Neural crest cell (in vitro differentiated cells): ENCODE data around the gene CYBA. TPM values are rescaled to one million over a fixed set of nuclear protein-coding genes. Genes with fewer than 3 reads are reported as not detected.
A peak's percentile ranks its signal among the peaks of the same experiment; 100 is the strongest.

ENCODE experiments used
- DNase-seq: peaks from one replicate; pipeline ENCODE4 v3.0.0; 2021; ENCODE audit warnings: low read depth, mixed read lengths, low spot score
- H3K27ac Mint-ChIP-seq: one replicate; pipeline ENCODE4 v1.8.0; 2021; ENCODE audit warnings: mild to moderate bottlenecking, mixed read lengths; ENCODE audit not compliant: unreplicated experiment
- H3K27me3 Mint-ChIP-seq: 2 replicates; pipeline ENCODE4 v1.8.0; 2021; ENCODE audit warnings: low read depth, mild to moderate bottlenecking, mixed read lengths
- H3K36me3 Mint-ChIP-seq: 2 replicates; pipeline ENCODE4 v1.8.0; 2021; ENCODE audit warnings: low read depth, mild to moderate bottlenecking, mixed read lengths
- H3K4me1 Mint-ChIP-seq: 2 replicates; pipeline ENCODE4 v1.8.0; 2021; ENCODE audit warnings: mixed read lengths
- H3K4me3 Mint-ChIP-seq: one replicate; pipeline ENCODE4 v1.8.0; 2021; ENCODE audit warnings: mild to moderate bottlenecking, mixed read lengths
- H3K9me3 Mint-ChIP-seq: 2 replicates; pipeline ENCODE4 v1.8.0; 2021; ENCODE audit warnings: mixed read lengths
- CTCF ChIP-seq: fragments of 200-600 bp; sonication (generic); conservative IDR thresholded peaks from 2 replicates; pipeline ENCODE4 v1.5.0; 2021; ENCODE audit warnings: antibody characterized with exemption, mild to moderate bottlenecking
- total RNA-seq: library from RNA; stranded (reverse); gene quantifications from 2 replicates; pipeline ENCODE4 v1.2.1, GENCODE V29; 2021

CYBA gene
- total RNA-seq, 1 donor from 2014 or later = 22.3 TPM

- H3K9me3 Mint-ChIP-seq = no peaks in the 10 kb centered on the region
Observed at GRCh38 chr16:88624481-88624880, 26.4 kb downstream of the CYBA start.

GRCh38 chr16:88623858-88624257 lies 27.0 kb downstream of the CYBA start:
- no peaks in the 10 kb centered on the region for H3K36me3 Mint-ChIP-seq
- TF ChIP-seq CTCF = no peak

More at GRCh38 chr16:88624481-88624880, 26.4 kb downstream of the CYBA start:
- Mint-ChIP-seq H3K27me3 (no peaks in the 10 kb centered on the region), H3K27ac (no peak overlapping the region), H3K4me3 (no peak overlapping the region), H3K36me3 (no peaks in the 10 kb centered on the region), H3K4me1 (no peaks in the 10 kb centered on the region)
- no peak for DNase-seq
- no peak for TF ChIP-seq CTCF

GRCh38 chr16:88622866-88623265 lies 28.0 kb downstream of the CYBA start:
- peaks cover 9% of the 10 kb centered on the region for H3K4me1 Mint-ChIP-seq
- no peak overlapping the region for H3K27ac Mint-ChIP-seq
- no peak for TF ChIP-seq CTCF
- H3K4me3 Mint-ChIP-seq = no peak overlapping the region
- no peak for DNase-seq
- H3K36me3 Mint-ChIP-seq = no peaks in the 10 kb centered on the region
- no peaks in the 10 kb centered on the region for H3K9me3 Mint-ChIP-seq
- no peaks in the 10 kb centered on the region for H3K27me3 Mint-ChIP-seq

More at GRCh38 chr16:88623858-88624257, 27.0 kb downstream of the CYBA start:
- no peak for DNase-seq
- H3K27me3 Mint-ChIP-seq = no peaks in the 10 kb centered on the region
- peaks cover 2% of the 10 kb centered on the region for H3K4me1 Mint-ChIP-seq
- H3K27ac Mint-ChIP-seq = peak overlapping the region; percentile 12
- H3K4me3 Mint-ChIP-seq = no peak overlapping the region
- no peaks in the 10 kb centered on the region for H3K9me3 Mint-ChIP-seq

GRCh38 chr16:88622125-88622524 lies 28.7 kb downstream of the CYBA start:
- no peak for DNase-seq
- Mint-ChIP-seq H3K4me1 (peaks cover 9% of the 10 kb centered on the region), H3K9me3 (no peaks in the 10 kb centered on the region), H3K27ac (no peak overlapping the region), H3K4me3 (no peak overlapping the region), H3K27me3 (no peaks in the 10 kb centered on the region), H3K36me3 (no peaks in the 10 kb centered on the region)
- no peak for TF ChIP-seq CTCF

GRCh38 chr16:88619859-88620815 lies 30.7 kb downstream of the CYBA start:
- Mint-ChIP-seq H3K4me1 (peaks cover 9% of the 10 kb centered on the region), H3K9me3 (no peaks in the 10 kb centered on the region), H3K4me3 (no peak overlapping the region), H3K27ac (peak overlapping the region; percentile 12), H3K27me3 (no peaks in the 10 kb centered on the region), H3K36me3 (no peaks in the 10 kb centered on the region)
- no peak for TF ChIP-seq CTCF
- DNase-seq = no peak
